ENCODE data around the gene TTLL11.

Gene TTLL11, protein sequence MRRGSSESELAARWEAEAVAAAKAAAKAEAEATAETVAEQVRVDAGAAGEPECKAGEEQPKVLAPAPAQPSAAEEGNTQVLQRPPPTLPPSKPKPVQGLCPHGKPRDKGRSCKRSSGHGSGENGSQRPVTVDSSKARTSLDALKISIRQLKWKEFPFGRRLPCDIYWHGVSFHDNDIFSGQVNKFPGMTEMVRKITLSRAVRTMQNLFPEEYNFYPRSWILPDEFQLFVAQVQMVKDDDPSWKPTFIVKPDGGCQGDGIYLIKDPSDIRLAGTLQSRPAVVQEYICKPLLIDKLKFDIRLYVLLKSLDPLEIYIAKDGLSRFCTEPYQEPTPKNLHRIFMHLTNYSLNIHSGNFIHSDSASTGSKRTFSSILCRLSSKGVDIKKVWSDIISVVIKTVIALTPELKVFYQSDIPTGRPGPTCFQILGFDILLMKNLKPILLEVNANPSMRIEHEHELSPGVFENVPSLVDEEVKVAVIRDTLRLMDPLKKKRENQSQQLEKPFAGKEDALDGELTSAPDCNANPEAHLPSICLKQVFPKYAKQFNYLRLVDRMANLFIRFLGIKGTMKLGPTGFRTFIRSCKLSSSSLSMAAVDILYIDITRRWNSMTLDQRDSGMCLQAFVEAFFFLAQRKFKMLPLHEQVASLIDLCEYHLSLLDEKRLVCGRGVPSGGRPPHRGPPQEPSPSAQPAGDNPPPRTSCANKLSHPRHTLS

DNA sequence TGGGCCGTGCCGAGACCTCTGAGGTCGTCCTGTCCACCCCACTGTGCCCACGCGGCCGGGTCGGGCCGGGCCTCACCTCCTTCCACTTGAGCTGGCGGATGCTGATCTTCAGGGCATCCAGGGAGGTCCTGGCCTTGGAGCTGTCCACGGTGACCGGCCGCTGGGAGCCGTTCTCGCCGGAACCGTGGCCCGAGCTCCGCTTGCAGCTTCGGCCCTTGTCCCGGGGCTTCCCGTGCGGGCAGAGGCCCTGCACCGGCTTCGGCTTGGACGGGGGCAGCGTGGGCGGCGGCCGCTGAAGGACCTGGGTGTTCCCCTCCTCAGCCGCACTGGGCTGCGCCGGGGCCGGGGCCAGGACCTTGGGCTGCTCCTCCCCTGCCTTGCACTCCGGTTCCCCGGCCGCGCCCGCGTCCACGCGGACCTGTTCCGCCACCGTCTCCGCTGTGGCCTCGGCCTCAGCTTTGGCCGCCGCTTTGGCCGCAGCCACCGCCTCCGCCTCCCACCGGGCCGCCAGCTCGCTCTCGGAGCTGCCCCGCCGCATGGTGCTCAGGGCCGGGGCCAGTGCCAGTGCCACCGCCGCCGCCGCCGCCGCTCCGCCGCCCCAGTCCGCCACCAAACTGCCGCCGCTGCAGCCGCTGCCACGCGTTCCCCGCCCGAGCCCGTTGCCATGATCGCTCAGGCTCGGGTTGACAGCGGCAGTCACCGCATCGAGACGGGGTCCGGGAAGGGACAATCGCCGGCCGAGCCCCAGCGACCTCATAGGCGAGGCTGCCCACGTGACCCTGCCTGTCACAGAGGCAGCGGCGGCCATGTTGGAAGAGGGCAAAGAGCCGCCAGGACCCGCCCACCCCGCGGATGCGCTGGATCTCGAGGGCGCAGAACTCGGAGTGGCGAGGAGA lies at the start of gene TTLL11:
TTLL11 (minus strand) TSS at position 698 of the 896 bp plus-strand sequence; CDS start at position 538, 160 bp downstream.
- DNase-seq (ENCODE audit: low spot score), result peak; percentile 96

DNA sequence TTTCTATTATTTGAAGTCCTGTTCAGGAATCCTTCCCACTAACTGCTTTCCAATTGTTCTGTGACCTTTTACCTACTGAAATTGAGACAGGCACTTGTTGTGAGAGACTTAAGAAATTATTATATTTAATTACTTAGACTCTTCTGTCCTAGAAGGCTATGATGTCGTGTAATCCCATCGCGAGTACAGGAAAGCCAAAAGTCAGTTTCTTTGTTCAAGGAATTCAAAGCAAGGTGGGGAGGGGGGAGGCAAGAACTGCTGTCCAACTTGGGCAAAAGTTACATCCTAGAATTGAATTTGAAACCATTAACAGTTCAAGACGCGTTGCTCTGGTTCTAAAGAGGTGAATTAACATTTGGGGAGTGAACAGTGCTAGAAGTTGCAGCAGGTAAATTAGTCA lies 48.6 kb upstream of the TTLL11 start:
- DNase-seq (ENCODE audit: low spot score), result no peak

DNA sequence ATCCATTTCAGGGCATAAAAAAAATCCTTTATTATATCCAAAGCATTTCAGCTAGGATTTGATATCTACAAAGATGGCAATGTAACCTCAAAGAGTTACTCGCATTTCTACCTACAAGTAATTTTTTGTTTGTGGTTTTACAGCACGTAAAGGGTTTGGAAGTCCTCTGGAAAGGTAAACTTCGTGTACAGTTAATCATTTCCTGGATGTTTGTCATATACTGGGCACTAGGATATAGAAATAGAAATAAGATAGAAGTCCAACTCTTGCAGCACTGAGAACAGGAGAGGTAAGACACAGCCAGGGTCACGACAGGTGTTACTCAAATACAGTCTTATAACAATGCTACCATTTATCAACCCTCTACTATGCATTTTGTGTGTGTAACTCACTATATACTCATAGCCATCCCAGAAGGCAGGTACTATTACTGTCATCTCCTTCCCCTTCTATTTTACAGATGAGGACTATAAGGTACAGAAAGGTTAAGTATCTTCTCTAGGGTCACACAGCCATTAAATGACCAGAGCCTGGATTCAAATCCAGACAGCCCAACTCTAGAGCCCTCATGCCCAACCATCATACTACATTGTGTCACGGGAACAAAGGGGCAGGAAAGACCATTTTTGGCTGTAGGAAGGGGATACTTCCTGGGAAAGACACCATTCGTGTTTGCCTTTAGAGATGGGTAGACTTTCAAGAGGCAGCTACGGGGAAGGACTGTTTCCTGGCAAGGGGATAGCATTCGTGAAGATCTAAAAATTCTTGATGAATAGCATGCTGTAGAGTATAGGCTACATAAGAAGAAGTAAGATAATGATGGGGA lies 47.5 kb upstream of the TTLL11 start:
- DNase-seq (ENCODE audit: low spot score), result no peak

DNA sequence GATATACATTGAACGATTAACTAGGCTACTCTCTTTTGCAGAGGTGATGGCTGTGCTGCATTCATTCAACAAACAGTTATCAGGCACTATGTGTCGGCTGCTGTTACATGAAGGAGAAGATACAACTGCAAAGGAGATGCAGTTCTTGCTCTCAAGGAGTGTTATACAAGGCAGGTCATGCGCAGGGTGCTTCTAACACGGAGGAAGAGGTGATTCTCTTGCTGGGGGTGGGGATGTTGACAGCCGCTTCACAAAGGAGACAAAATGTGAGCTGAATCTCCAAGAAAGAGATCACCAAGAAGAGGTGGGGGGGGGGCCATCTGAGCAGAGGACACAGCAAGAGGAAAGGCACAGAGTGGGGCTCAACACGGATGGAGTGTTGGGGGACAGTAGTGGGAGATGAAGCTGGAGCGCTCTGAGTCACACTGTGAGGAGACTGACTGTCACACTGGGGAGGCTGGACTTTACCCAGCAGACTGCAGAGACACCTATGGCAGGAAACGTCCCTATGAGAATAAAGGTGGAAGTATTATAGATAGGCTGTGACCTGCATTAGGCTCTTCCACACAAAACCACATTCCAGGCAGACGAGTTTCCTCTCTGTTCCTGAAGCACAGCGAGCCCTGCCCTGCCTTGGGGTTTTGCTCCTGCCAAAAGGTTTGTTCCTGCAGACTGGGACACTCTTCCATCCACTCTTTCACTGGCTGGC lies 45.6 kb upstream of the TTLL11 start:
- DNase-seq (ENCODE audit: low spot score), result no peak

DNA sequence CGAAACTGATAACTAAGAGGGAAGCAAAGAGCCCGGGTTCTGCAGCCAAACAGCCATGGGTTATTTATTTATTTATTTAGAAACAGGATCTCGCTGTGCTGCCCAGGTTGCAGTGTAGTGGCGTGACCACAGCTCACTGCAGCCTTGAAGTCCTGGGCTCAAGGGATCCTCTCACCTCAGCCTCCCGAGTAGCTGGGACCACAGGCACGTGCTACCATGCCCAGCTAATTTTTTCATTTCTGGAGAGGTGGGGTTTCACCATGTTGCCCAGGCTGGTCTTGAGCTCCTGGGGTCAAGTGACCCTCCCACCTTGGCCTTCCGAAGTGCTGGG lies 42.4 kb upstream of the TTLL11 start:
- no peak for DNase-seq (ENCODE audit: low spot score)

DNA sequence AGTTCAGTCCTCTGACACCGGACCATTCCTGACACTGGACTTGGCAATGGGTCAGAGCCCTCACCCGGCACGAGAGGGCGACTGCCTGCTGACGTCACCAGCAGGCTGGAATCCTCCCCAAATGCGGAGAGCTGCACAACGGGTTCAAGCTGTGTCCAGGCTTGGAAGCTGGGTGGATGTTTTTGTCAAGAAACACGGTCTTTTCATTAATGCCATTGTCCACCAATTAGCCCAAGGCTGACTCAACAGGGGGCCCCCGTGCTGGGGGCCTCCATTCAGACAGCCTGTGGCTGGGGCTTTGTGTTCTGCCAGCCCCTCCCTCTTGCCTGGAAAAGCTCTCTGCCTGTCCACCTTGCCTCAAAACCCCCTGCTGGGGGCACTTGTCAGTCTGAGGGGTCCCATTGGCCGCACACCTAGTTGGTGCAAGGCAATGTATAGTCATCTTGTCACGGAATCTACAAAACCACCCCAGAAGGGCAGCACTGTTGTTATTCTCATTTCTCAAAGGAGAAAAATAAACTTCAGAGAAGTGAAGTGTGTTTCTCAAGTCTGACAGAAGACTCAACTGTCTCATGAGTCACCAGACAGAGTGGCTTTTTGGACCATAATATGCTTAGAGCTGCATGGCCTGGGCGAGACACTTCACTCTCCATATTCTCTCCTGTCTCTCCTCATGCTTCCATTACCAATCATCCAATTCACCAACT lies 41.9 kb upstream of the TTLL11 start:
- no peak for DNase-seq (ENCODE audit: low spot score)

DNA sequence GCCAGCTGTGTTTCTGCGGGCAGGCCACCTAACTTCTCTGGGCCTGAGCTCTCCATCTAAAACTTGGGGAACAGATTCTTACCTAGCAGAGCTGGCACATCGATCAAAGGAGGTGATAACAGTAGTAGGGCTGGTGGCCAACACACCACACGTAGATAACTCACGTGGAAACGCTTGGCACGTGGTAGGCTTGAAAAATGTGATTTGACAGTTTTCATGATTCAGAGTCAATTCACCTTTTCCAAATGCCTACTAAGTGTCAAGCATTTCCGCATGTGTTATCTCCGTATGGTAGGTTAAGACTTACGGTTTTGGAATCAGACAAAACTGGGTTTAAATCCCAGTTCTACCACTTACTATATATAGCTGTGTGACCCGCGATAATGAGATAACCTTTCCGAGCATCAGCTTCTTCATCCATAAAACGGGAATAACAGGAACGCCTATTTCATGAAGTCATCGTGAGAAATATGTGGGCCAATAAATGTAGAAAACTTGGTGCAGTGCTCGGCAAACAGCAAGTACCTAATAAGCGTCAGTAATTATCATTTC lies 41.0 kb upstream of the TTLL11 start:
- DNase-seq (ENCODE audit: low spot score), result no peak

DNA sequence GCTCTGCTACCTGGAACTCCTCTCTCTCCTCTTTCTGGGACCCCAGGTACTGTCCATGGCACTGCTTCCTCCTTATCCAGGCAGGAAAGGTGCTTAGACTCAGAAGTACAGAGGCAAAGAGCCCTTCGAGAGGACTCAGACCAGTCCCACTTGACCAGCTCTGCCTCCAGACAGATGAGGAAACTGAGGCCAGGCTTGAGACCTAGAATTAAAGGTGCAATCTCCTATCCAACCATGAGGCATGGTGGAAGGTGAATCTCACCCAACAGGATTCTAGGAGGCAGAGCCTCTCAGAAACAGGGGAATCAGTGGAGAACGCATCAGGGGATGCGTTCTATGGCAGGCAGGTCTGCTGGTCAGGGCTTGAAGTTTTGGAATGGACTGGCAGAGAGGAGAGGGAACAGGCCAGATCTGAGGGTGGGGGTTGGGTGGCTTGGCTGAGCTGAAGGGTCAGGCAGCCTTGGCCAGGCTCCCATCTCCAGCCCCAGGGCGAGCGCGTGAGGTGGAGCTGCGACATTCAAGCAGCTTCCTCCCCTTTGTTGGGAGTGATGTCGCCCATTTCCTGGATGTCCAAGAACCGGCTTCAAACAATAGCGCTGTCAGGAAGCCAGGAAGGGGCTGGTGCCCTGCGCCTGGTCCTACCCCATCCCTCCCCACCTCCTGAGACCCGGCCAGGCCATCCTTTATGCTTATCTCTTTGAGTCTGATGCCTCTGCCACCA lies 40.3 kb upstream of the TTLL11 start:
- DNase-seq (ENCODE audit: low spot score), result no peak

DNA sequence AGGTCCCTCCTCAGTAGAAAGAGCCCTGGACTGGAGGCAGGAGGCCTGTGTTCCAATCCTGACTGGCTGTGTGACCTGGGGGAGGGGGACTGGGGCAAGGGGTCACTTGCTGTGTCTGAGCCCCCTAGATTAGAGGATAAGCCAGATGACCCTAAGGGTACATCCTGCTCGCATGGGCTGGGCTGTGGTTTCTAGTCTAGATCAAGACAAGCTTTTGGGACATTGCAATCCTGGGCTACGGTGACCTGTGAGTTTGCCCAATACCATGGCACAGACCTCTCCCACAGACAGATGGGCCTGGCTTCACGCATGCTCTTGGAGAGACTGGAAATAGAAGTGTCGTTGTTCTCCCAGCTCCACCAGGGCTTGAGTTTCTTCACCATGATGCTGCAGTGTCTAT lies 39.4 kb upstream of the TTLL11 start:
- DNase-seq (ENCODE audit: low spot score), result no peak

DNA sequence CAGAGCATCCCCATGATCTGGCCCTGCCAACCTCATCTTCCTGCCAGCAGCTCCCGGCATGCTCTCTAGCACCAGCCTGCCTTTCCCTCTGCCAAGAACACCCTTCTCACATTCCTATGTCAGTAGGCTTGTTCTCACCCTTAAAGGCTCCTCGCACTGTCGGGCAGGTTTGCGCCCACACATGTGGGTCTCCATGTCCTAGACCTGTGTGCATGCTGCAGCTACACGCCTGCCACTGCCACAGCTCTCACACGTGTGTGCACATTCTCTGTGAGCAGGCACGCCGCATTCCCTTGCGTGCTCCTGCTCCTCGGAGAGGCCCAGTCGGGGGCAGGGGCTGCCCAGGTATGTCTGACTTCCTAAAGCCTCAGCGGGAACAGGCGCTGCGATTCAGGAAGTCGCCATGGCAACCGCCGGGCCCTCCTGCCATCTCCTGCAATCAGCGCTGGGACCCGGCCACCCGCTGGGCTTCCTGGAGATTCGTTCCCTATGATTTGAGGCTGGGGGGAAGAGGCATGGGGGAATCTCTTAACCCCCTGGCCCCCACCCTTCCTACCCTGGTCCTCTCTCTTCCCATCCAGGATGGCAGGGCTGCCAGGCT lies 38.4 kb upstream of the TTLL11 start:
- no peak for DNase-seq (ENCODE audit: low spot score)

DNA sequence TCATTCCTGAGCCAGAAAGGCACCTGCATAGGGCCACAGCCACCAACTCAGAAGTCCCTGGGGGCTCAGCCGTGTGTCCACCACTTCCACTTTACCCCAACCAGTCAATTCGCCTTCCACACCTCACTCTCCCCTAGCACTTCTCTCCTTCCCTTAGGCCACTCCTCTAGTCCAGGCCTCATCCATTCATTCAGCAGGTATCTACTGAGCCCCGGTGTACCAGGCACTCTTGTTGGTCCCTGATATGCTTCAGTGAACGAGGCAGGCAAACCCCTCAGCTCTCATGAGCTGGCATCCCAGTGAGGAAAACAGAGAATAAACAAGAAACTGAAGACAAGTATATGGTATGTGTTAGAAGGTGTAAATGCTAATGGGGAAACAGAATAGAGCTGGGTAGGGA lies 37.7 kb upstream of the TTLL11 start:
- DNase-seq (ENCODE audit: low spot score), result no peak

DNA sequence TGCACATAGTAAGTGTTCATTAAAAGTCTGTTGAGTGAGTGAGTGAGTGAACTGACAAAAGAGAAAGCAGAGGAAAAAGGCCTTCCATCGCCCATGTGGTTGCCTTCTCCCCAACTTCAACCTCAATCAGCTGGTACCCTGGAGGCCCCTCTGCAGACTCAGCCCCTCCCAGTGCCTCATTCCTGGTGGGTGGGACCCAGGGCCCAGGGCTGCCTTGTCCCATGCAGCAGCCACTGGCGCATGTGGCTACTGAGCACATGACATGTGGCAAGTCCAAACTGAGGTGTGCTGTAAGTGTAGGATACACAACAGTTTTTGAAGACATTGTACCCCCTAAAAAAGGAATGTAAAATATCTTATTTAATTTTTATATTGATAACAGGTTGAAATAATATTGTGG lies 36.9 kb upstream of the TTLL11 start:
- no peak for DNase-seq (ENCODE audit: low spot score)

DNA sequence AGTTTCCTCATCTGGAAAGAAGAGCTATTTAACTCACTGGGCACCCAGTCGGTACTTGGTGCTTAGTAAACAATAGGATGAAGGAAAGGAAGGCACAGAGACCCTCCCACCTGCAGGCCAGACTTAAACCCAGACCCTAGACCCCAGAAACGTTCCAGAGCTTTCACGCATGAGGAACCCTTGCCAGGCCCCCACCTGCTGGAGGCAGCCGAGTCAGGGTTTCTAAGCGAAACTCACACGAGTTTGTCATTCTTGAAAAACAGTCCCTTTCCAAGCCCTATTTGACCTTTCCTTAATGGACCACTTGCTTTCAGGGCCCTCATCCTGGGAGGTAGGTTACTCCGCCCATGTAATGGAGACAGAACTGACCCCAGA lies 35.8 kb upstream of the TTLL11 start:
- DNase-seq (ENCODE audit: low spot score), result no peak

DNA sequence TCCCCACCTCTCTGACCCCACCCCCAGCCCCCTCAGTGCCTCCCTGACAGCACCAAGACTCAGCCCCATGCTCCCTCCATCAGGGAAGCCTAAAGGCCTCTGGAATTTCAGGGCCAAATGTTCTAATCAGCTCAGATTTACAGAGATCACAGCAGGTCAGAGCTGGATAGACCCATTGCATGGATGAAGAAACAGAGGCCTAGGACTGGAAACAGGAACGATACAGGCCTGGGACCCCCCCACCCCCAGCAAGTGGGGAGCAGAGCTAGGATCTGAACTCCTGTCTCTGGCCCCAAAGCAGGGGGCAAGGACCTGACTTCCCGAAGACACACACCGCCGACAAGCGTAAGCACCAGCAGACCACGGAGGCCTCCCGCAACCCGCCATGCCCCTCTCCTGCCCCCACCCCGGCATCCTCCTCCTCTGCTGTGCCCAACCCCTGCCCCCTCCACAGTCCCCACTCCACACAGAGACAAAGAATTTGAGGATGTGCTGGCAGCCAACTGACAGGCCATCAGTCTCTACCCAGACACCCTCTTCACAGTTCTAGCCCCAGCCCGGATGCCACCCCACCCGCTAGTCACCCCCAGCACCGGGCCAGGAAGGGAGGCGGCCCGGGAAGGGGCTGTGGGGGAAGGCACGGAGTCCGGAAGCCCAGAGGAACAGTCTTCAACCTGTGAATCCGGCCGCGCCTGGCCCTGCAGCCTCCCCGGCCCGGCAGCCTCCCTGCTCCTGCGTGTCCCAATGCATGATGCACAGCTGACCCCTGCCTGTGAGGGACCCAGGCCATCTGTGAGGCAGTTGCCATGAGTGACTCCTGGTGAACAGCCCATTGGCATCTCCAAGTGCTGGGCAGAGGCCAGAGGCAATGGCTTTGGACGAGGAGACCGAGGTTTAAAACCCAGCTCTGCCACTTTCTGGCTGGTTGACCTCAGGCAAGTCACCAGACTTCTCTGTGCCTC lies 35.2 kb upstream of the TTLL11 start:
- DNase-seq (ENCODE audit: low spot score), result no peak

DNA sequence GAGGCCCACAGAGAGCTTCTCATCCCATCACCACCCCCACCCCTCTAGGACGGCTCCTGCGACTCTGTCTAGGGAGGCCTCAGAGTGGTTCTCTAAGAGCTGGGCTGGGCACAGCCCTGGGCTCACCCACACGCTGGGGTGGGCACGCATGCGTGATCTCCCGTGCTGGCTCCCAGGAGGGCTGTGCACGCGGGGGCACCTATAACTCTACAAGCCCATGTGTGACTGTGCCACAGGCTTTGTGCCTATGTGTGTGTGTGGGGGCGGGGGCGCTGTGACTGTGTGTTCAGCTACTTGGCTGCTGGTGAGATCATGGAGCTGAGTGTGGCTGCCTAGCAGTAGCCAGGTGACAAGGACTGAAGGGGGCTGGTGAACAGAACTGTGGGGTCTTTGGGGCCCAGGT lies 34.3 kb upstream of the TTLL11 start:
- no peak for DNase-seq (ENCODE audit: low spot score)

DNA sequence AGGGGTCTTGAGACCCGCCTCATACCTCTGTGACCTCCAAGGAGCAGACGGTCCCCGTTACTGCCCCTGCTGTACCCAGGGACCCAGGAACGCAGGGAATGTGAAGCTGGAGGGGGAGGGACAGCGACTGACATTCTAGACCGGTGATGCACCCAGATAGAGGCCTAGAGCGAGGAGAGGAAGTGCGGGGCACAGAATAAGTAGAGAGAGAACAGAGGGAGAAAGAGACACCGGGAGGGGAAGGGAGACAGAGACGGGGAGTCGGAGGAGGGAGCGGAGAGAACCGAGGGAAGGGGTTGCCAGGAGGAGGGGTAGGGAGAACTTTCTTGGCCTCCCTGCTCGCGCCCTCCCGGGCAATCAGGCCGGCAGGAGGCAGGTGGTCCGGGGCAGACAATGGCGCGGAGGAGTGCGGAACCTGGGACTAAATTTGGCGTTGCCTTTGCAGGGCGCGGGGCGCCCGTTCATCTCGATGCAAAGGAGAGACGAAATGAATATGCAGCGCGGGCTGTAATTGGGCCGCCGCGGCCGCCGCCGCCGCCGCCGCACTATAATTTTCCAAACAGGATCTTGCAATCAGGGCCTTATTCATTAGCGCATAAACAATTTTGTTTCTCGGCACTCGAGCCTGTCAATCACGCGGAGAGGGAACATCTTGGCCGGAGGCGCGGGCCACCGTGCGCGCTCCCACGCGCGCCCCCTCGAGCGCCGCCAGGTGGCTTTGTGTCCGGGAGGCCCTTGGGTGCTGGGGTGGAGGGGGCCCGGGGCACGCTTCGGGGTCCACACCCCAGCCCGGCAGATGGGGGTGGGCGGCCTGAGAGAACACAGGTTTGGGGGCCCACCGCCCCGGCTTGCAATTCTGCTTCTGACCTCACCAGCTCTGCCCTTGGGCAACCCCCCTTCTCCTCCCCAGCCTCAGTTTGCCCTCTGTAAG lies 33.5 kb upstream of the TTLL11 start:
- DNase-seq (ENCODE audit: low spot score), result no peak

All from hematopoietic multipotent progenitor cell treated with erythropoietin and hydrocortisone succinate and interleukin-3 and kit ligand, for 15 days (in vitro differentiated cells).